ENCODE data around the gene ICA1. TPM values are rescaled to one million over a fixed set of nuclear protein-coding genes. Genes with fewer than 3 reads are reported as not detected.

ICA1 gene
- total and polyA plus RNA-seq, 7 donors = 4.8 to 40.7 (median 8.7) TPM

DNA sequence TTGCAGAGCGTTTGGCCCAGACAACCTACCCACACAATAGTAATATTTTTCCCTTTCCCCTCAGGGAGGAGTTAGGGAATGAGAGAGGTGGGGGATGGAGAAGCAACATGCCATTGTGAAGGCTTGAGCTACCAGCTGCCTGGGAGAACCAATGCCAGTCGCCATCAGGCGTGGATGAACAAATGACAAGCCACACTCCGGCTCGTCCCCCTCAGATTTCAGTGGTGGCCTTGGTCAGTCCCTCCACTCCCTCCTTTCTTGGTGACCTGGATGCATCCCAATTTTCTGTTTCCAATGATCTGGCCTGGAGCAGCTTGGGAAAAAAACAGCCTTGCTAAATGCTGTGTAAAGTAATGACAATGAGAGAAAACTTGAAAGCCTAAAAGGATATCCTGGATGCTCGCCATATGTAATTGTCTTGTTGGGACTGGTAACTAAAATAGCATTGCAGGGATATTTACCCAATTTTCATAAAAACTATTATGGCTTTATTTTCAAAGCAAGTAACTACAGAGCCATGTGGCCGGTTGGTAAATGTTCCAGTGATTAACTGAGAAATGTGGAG, 110.7 kb downstream of the ICA1 start:
- DNase-seq = no peak
- H3K27ac ChIP-seq = no peak overlapping the region
- 93 to 98% methylated on average over 7 of the region's 7 CpGs for WGBS, 2 donors
- no peaks in the 10 kb centered on the region for H3K4me1 ChIP-seq
- no peaks in the 10 kb centered on the region for H3K36me3 ChIP-seq
- intact Hi-C loops (cut with DNase I) = no loop called here
- TF ChIP-seq CTCF (IDR thresholded peaks at IDR 0.05) = no peak
- TF ChIP-seq EP300 (IDR thresholded peaks at IDR 0.05) = no peak
- TF ChIP-seq POLR2AphosphoS5 (IDR thresholded peaks at IDR 0.05) = no peak
- no peak for TF ChIP-seq POLR2A (IDR thresholded peaks at IDR 0.05)
- H3K27me3 ChIP-seq = no peaks in the 10 kb centered on the region
- no peak overlapping the region for H3K4me3 ChIP-seq
- H3K9me3 ChIP-seq = no peaks in the 10 kb centered on the region

DNA sequence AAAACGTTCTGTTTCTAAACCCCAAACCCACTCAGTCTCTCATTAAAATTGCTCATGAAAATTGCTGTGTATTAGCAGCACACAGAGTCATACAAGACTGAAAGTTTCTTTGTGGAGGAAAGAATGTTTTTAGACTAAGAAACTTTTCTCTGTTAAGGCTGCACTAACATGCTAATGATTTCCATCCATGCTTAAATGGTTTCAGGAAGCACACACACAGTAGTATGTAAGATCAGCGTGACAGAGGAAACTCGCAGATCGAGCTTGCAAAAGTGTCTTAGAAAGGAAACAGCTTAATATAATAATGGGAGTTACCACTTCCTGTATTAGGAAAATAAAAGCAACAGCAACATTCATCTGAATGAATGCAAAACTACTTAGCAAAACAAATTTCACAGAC, 112.7 kb downstream of the ICA1 start:
- Histone ChIP-seq H3K4me3 (no peak overlapping the region), H3K27ac (no peak overlapping the region), H3K4me1 (no peaks in the 10 kb centered on the region)

GRCh38 chr7:8147760-8148463, 114.1 kb downstream of the ICA1 start:
- intact Hi-C loops (cut with DNase I) = no loop called here
- TF ChIP-seq POLR2A (IDR thresholded peaks at IDR 0.05) (no peak), CTCF (IDR thresholded peaks at IDR 0.05) (no peak), EP300 (IDR thresholded peaks at IDR 0.05) (no peak), POLR2AphosphoS5 (IDR thresholded peaks at IDR 0.05) (no peak)
- 90 to 92% methylated on average over 11 of the region's 11 CpGs for whole genome bisulfite sequencing, 2 donors
- Histone ChIP-seq H3K4me1 (no peaks in the 10 kb centered on the region), H3K27ac (no peak overlapping the region), H3K27me3 (no peaks in the 10 kb centered on the region), H3K9me3 (no peaks in the 10 kb centered on the region), H3K4me3 (no peak overlapping the region), H3K36me3 (no peaks in the 10 kb centered on the region)
- DNase-seq = no peak

More for the DNA sequence above, 112.7 kb downstream of the ICA1 start:
- intact Hi-C loops (cut with DNase I) = no loop called here
- Histone ChIP-seq H3K27me3 (no peaks in the 10 kb centered on the region), H3K9me3 (no peaks in the 10 kb centered on the region), H3K36me3 (no peaks in the 10 kb centered on the region)
- no peak for DNase-seq
- TF ChIP-seq EP300 (IDR thresholded peaks at IDR 0.05) (no peak), CTCF (IDR thresholded peaks at IDR 0.05) (no peak), POLR2AphosphoS5 (IDR thresholded peaks at IDR 0.05) (no peak)
- 38 to 78% methylated on average over 4 of the region's 4 CpGs for WGBS, 2 donors

DNA sequence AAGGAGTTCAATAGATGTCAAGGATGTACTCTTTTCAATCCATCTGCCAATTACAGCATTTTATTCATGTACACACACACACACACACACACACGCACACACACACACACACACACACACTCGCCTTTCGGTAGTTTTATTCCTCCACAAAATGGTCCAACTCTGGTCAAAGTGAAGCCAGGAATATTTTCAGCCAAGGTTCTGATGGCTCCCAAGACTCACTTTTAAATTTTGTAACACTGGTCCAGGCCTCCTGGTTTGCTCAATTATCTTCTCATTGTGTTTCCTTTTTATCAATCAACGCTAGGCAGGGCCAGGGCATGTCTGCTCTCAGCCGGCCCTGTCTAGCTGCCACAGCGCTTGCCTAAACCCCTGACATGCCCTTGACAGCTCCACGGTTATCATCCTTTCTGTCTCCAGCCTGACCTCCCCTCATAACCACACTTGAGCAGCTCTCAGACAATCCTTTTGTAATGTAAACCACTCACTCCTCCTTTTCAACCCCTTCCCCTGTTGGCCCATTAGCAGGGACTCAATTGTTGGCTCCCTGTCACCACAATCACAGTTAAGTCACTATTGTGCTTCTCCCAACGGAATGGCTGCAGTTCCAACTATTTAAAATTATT, 115.1 kb downstream of the ICA1 start:
- Histone ChIP-seq H3K4me1 (no peaks in the 10 kb centered on the region), H3K36me3 (no peaks in the 10 kb centered on the region), H3K27me3 (no peaks in the 10 kb centered on the region), H3K4me3 (no peak overlapping the region), H3K27ac (no peak overlapping the region), H3K9me3 (no peaks in the 10 kb centered on the region)
- TF ChIP-seq POLR2AphosphoS5 (IDR thresholded peaks at IDR 0.05) (no peak), CTCF (IDR thresholded peaks at IDR 0.05) (no peak), POLR2A (IDR thresholded peaks at IDR 0.05) (no peak), EP300 (IDR thresholded peaks at IDR 0.05) (no peak)
- DNase-seq = no peak
- WGBS, 2 donors = 73 to 78% methylated on average over 8 of the region's 8 CpGs
- intact Hi-C loops (cut with DNase I) = no loop called here

Measured in sigmoid colon (tissue), 7 donors.